NCI-H2196 (cell line): ENCODE results near the gene DDX31.
A peak's percentile ranks its signal among the peaks of the same experiment; 100 is the strongest.
"Not testable (repeated sequence)": the region's sequence is repeated elsewhere in the genome, so short reads cannot be mapped to it uniquely, and the experiment has no call there.

ENCODE experiments used
- DNase-seq: peaks from one replicate; lab custom pipeline; 2025; ENCODE audit not compliant: unreplicated experiment; lab: John Stamatoyannopoulos, UW

The DDX31 gene

DNA sequence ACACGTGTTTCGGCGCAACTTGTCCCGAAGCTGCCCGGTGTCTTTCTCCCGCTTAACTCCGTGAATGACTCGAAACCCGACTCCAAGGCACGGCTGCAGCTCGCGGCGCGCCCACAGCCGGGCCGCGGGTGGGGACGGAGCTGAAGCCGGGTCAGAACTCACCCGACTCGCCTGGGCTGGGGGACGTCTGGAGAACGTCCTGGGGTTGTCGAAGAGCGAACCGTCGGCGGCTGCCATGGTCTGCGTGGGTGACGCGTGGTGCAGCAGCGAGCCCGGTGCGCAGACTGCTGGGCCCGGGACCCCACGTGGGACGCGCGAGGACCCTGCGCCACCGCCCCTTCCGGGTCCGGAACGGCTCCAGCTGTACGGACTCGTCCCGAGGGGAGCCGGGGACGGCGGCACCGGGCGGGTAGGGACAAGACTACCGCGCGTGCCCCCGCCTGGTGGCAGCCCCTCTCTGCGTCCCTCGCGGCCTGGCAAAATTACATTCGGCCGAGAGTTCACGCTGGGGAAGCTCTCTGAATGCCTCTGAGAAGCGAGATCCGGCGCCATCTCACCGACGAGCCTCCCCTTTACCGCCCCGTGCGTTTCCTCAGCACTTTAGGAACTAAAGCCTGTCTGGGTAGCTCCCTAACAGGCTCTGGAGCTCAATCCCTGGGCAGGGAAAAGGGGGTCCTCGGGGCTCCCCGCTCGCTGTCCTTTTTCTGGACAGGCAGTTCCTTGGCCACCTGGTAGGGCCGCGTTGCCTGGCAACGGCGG lies at the start of gene DDX31:
Gene DDX31 (minus strand): TSS at position 286 of the 759 bp plus-strand sequence. CDS start 49 bp downstream, at position 237.
- peak; percentile 78 for DNase-seq

DNA sequence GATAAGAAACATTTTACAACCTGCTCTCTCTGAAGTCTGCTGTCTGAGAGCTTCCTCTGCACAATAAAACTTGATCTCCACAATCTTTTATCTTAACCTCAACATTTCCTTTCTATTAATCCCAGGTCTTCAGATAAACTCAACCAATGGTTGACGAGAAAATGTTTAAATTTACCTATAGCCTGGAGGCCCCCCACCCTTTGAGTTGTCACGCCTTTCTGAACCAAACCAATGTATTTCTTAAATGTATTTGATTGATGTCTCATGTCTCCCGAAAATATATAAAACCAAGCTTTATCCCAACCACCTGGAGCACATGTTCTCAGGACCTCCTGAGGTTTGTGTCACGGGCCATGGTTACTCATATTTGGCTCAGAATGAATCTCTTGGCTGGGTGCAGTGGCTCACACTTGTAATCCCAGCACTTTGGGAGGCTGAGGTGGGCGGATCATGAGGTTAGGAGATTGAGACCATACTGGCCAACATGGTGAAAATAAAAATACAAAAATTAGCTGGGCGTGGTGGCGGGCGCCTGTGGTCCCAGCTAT lies 48.7 kb upstream of the DDX31 start:
- DNase-seq = not testable (repeated sequence)

DNA sequence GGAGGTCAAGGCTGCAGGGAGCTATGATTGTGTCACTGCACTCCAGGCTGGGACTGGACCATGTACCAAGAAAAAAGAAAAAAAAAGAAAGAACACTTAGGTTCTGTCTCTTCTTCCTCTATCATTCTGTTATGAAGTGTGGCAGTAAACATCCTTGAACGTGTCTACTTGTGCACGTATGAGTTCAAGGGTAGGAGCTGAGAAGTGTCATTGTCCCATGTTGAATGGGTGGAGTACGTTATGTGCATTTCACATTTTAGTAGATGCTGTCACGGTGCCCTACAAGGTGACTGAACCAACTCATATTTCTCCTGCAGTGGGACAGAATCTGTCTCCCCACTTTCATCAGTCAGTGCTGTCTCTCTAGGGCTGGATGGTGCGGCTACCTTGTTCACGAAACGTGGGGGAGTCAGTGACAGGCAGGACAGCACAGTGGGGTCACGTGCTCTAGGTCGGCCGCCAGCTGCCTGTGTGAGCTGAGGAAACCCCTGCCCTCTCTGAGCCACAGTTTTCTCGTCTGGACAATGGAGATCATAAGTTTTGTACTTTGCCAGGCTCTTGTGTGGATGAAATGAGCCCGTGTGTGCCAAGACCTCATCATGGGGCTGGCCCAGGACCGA lies 47.7 kb upstream of the DDX31 start:
- DNase-seq = no peak

DNA sequence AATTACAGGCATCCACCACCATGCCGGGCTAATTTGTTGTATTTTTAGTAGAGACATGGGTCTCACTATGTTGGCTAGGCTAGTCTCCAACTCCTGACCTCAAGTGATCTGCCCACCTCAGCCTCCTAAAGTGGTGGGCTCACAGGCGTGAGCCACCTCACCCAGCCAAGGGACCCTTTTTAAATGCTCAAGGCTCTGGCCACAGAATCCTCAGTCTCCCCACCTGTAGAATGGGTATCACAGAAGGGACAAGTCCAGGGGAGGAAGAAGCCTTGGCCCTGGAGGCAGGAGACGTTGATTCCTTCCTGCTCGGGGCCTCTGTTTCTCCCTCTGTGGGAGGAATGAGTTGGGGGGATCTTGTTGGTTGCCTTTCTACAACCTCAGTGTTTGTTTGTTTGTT lies 46.2 kb upstream of the DDX31 start:
- no peak for DNase-seq

DNA sequence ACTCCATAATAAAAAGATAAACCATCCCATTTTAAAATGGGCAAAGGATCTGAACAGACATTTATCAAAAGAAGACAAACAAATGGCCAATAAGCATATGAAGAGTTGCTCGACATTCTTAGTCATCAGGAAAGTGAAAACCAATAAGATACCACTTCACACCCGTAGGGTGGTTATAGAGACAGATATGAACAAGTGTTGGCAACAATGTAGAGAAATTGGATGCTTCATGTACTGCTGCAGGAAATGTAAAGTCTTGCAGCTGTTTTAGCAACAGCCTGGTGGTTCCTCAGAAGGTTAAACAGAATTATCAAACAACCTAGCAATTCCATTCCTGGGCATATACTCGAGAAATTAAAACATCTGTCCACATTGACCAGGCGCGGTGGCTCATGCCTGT lies 43.0 kb upstream of the DDX31 start:
- DNase-seq = no peak

DNA sequence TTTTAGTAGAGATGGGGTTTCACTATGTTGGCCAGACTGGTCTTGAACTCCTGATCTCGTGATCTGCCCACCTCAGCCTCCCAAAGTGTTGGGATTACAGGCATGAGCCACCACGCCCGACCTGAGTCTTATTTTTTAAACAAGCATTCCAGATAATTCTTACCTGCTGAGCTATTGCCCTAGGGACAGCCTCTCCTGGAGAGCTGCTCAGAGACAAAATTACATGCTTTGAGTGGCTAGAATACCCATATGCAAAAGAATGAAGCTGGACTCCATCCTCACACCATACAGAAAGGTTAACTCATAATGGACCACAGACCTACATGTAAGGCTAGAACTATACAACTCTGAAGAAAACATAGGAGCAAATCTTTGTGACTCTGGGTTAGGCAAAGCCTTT lies 42.1 kb upstream of the DDX31 start:
- DNase-seq = no peak

DNA sequence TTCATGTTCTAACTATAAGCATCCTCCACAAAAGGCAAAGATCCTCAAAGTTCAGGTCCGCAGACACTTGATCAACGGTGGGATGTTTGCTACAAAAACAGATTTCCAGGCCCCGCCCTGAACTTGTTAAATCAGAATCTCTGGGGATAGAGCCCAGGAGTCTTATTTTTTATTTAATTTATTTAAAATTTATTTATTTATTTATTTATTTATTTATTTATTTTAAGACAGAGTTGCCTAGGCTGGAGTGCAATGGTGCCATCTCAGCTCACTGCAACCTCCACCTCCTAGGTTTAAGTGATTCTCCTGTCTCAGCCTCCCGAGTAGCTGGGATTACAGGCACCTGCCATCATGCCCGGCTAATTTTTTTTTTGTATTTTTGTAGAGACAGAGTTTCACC lies 41.4 kb upstream of the DDX31 start:
- DNase-seq = not testable (repeated sequence)

DNA sequence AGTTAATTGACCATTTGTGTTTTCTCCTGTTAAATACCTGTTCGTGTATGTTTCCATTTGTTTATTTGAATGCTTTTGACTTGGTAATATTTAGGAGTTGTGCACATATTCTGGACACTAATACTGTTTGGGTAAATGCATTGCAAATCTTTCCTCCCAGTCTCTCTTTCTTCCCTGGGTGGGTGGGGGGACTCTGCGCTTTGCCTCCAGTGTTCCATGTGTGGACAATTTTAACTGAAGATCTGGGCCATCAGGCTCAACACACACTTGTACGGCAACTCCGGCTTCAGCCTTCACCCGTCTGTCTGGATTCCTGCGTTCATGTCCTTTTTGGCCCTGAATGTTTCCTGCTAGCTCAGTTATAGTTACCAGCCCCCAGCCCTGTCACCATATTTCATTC lies 40.5 kb upstream of the DDX31 start:
- no peak for DNase-seq

DNA sequence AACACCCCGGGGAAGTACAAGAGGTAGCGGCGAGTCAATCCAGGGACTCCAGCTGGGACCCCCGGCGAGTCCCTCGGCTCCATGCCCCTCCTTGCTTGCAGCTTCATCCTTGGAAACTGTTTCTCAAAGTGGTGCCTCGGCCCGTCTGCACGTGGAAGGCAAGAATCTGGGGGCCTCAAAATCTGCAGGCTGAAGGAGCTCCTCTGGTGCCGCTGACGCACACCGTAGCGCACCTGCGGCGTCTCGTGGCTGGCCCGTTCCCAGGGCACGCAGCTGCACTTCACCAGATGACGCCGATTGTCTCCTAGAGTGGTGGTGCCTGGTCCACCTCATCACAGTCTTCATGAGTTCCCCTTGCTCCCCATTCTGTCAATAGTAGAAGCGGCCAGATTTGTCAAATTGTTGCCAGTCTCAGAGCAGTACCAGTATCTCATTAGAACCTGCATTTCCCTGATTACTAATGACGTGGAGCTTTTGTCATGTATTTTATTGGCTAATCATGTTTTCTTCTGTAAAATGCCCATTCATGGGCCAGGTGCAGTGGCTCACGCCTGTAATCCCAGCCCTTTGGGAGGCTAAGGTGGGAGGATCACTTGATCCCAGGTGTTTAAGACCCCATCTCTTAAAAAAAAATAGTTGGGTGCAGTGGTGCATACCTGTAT lies 39.1 kb upstream of the DDX31 start:
- no peak for DNase-seq

DNA sequence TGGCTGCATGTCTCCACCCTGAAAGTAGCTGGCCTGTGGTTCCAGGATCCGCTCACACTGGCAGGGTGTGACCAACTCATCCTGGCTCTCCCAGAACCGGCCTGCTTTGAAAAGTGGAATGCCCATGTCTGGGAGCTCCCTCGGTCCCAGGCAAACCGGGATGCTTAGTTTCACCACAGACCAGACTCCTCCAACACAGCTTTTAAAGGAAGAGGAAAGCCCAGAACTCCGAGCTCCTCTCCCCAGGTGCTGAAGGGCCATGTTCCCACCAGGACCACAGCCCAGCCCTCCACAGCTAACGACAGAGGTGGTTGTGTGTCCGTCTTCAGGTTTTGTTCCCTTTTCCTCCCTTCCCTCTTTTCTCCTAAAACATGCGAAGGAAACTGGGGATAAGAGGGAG lies 38.5 kb upstream of the DDX31 start:
- DNase-seq = no peak

DNA sequence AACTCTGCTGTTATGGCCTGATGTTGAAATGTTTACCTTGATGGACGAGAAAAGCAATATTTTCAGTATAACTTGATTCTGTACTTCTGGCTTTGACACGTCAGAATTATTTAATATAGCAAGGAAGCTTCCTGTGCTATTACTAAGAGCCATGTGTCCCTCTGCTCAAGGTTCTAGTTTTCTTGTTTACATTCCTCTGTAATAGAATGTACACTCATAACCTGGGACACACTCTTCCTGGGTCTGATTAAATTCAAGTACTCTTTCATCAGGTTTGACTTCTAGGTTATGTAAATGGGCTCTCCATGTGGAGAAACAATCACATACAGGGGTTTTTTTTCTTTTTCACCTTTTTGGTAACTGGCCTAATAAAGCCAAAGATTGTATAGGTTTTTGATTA lies 33.6 kb upstream of the DDX31 start:
- no peak for DNase-seq

DNA sequence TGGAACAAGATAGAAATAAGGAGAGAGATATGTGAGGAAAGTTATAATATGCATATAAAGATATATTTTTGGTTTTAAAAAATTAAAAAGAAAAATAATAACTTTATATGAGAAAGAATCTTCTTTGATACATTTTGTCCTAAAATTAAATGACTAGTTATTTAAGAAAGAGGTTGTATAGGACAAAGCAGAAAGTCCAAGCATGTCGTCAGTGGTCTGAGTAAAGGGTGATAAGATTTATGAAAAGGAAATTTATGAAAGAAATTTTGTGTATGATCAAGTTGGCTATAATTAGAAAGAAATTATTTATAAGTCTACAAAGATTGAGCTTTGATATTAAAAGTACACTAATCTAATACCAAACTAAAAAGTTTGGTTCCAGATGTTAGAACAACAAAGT lies 32.5 kb upstream of the DDX31 start:
- no peak for DNase-seq

DNA sequence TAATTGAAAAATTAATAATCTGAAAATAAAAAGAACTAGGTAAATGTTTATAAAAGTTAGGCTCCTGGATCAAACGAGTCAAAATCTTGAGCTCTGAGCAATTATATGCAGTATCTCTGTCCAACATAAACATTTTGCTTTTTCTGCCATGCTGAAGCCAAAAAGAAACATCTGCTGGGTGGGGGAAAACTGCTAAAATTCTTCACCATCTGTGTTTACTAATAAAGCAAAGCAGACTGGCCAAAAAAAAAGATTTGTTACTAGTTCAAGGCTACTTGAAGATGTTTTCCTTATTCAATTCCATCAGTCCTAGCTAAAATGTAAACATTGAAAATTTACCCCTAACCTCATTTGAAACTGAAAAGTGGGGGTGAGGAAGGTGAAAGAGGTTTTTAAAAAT lies 30.2 kb upstream of the DDX31 start:
- no peak for DNase-seq

DNA sequence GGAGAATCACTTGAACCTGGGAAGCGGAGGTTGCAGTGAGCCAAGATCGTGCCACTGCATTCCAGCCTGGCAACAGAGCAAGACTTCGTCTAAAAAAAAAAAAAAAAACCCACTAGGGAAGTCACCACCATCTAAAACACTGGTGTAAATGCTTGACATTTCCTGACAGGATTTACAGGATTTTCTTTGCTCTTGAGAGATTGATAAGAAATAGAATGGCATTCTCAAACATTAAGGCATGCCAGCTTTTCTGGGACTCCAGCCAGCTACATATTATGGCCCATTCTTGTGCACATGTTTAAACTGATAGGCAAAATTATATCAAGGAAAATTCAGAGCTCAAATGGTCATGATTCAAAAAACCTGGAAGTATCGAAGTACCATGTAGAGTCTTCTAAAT lies 29.2 kb upstream of the DDX31 start:
- peak; percentile 19 for DNase-seq

DNA sequence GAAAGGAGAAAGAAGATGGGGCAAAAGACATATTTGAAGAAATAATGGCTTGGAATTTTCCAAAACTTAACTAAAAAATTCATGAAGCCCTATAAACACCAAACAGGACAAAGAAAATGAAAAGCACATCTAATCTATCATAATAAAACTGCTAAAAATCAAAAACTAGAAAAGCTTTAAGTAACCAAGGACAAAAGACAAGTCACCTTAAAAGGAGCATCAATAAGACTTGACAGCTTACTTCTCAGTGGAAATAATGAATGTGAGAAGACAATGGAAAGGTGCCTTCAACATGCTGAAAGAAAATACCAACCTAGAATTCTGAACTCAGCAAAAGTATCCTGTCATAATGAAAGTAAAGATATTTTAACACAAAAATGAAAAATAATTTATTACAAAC lies 27.4 kb upstream of the DDX31 start:
- DNase-seq = no peak

DNA sequence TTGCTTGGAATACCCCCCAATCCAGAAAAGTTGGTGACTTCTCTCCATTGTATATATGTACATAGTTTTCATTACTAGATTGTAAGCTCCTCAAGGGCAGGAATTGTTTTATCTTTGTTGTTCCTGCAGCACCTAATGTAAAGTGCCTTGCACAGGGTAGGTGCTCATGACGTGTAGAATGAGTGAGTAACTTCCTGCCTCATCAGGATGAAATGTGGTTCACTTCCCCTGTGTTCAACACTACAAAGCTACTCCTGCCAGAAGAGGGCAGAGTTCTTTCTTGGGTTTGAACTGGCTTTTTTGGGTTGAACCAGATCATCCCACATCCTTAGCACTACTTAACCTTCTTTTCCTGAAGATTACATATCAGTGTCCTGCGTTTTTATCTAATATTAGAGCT lies 24.4 kb upstream of the DDX31 start:
- DNase-seq = no peak

DNA sequence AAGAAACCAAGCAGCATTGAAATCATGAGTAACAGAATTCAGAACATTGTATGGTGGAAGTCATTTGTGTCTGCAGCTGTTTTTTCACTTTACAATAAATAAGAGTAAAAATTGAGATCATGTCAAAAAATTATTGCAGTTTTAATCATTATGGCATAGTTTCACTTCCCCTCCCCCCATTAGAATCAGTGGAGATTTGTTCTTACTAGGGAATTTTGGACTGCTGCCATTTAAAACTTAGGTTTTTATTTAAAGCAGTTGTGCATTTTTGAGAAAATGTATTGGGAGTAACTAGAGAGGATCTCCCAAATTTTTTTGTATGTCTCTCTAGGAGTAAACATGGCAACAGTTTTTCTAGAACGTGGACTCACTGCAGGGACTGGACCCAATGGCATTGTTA lies 20.9 kb upstream of the DDX31 start:
- no peak for DNase-seq

DNA sequence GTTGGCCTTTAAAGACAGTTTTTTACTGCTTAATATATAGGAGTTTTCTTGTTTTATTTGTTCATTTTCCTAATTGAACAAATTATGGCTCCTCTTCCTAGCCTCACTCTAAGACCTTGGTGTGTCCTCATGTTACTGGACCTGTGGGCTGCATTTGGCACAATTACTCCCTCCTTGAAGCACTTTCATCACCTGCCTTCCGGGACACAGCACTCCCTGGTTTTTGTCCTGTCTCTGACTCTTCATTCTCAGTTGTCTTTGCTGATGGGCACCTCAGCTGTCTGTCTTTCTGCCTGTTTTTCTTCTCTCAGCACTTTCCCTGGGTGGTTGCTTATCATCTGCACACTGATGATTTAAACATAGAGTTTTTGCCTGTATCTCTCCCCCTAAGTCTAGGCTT lies 14.1 kb upstream of the DDX31 start:
- DNase-seq = no peak

DNA sequence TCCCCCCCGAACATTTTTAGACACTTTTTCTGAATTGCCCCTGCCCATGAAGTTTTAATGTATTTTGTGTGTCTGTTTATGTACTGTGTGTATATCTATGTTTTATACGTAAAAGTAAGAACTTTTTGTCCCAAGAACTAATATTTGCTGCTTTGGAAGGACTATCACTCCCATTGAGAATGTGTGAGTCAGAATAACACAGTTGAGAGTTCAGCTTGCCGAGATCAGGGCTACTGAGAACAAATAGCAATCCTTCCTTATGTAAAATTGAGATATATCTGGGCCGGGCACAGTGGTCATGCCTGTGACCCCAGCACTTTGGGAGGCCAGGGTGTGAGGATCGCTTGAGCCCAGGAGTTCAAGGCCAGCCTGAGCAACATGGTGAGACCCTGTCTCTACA lies 11.8 kb upstream of the DDX31 start:
- DNase-seq = no peak

DNA sequence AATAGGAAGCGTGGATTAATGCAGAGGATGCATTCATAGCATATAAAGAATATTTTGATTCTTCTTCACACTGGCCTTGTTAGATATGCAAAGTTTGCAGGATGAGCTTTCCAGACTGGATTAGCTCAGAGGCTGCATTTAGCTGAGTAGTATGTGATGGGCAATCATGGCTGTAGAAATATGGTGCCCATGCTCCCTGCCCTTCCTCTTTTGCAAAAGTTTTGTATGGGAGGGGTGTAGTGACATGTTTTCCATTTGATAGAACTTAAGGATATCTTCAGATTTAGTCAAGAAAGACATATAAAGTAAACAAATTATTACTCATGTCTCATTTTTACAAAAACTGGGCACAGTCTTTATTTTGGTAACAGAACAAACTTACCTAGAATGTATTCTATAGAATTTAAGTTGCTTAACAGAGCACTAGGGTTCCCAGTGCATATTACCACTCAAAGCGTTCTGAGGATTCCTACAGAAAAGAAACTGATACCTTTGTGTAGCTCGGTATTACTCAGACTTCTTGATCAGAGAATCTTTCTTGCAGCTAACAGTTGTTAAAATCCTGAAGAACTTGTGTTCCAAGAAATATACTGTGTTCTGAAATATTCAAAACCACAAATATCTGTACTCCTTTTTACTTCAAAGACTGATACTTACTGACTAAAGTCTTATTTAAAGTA lies 10.3 kb upstream of the DDX31 start:
- no peak for DNase-seq

DNA sequence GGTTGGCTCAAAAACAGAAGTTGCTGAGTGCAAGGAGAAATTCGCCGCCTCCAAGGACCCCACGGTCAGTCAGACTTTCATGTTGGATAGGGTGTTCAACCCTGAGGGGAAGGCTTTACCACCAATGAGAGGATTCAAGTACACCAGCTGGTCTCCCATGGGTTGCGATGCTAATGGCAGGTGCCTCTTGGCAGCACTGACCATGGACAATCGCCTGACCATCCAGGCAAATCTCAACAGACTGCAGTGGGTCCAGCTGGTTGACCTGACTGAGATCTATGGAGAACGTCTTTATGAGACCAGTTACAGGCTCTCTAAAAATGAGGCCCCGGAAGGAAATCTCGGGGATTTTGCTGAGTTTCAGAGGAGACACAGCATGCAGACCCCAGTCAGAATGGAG lies 8.2 kb upstream of the DDX31 start:
- DNase-seq = no peak

DNA sequence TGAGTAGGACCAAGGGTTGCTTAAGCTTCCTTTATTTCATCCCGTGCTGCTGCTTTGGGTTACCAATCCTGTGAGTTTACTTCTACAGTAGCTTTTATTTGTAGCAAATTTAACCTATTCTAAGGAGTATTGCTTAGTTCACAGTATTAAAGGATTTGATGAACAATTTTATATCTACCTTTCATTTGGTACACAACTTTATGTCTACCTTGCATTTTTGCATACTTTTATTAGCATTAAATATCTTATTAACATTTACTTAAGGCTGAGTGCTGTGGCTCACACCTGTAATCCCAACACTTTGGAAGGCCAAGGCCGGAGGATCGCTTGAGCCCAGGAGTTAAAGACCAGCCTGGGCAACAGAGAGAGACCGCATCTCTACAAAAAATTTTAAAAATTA lies 4.7 kb upstream of the DDX31 start:
- no peak for DNase-seq
